Testis (tissue), 2 donors: Measurements from ENCODE around the gene ADAD2.
"Not testable (repeated sequence)": the region's sequence is repeated elsewhere in the genome, so short reads cannot be mapped to it uniquely, and the experiment has no call there.

Source experiments
- POLR2A ChIP-seq: fragments of 450-650 bp; IDR thresholded peaks from one replicate; pipeline ENCODE4 v1.6.1; 2017; ENCODE audit warnings: antibody characterized with exemption, mild to moderate bottlenecking, moderate library complexity
- TF ChIP-seq, protein P1 (sequence below), 3 experiments: fragments of 450-650 bp in 2 of 3; fragments of 200-600 bp in 1 of 3; sonication (generic) in 1 of 3; IDR thresholded peaks; one replicate each; pipeline ENCODE4 v1.5.1; 2016 to 2019; ENCODE audit warnings: antibody characterized with exemption in 3 of 3, mild to moderate bottlenecking in 2 of 3, moderate library complexity in 1 of 3

GRCh38 chr16:84205123-84205522, 14.2 kb downstream of the ADAD2 start:
- TF ChIP-seq, protein P1, sequence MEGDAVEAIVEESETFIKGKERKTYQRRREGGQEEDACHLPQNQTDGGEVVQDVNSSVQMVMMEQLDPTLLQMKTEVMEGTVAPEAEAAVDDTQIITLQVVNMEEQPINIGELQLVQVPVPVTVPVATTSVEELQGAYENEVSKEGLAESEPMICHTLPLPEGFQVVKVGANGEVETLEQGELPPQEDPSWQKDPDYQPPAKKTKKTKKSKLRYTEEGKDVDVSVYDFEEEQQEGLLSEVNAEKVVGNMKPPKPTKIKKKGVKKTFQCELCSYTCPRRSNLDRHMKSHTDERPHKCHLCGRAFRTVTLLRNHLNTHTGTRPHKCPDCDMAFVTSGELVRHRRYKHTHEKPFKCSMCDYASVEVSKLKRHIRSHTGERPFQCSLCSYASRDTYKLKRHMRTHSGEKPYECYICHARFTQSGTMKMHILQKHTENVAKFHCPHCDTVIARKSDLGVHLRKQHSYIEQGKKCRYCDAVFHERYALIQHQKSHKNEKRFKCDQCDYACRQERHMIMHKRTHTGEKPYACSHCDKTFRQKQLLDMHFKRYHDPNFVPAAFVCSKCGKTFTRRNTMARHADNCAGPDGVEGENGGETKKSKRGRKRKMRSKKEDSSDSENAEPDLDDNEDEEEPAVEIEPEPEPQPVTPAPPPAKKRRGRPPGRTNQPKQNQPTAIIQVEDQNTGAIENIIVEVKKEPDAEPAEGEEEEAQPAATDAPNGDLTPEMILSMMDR (IDR thresholded peaks at IDR 0.05) = not testable (repeated sequence)
- TF ChIP-seq POLR2A = not testable (repeated sequence)
